ENCODE measurements around the gene TIMM50.

Gene TIMM50

GRCh38 chr19:39514840-39515550 is 34.4 kb downstream of the TIMM50 start, which contains the start of gene SELENOV:
Gene SELENOV, plus strand, starts transcription at chr19:39515139. Its CDS starts 74 bp downstream, at chr19:39515213.
- peak within 1 kb of the TSS; percentile 95 for H3K4me3 ChIP-seq (ENCODE audit: low read length)
- H3K9me3 ChIP-seq (ENCODE audit: control insufficient read depth, insufficient read depth, low read length) = no peaks in the 10 kb centered on the region
- H3K27me3 ChIP-seq (ENCODE audit: control insufficient read depth, insufficient read depth, low read length) = no peaks in the 10 kb centered on the region; the same call in 1 of the 2 replicates
- H3K4me1 ChIP-seq (ENCODE audit: control insufficient read depth, insufficient read depth, low read length) = no peaks in the 10 kb centered on the region; the same call in 1 of the 2 replicates
- DNase-seq (ENCODE audit: low read depth, low spot score) = peak; percentile 82
- H3K27ac ChIP-seq (ENCODE audit: low read length) = no peak within 1 kb of the TSS
- H3K36me3 ChIP-seq (ENCODE audit: control insufficient read depth, insufficient read depth, low read length) = no peaks in the 10 kb centered on the region
- WGBS (ENCODE audit: insufficient coverage, insufficient read length) = no CpG with 5 or more reads among the region's 56 CpGs

GRCh38 chr19:39515551-39516191 is 35.0 kb downstream of the TIMM50 start:
- H3K36me3 ChIP-seq (ENCODE audit: control insufficient read depth, insufficient read depth, low read length) = no peaks in the 10 kb centered on the region
- WGBS (ENCODE audit: insufficient coverage, insufficient read length) = no CpG with 5 or more reads among the region's 44 CpGs
- no peaks in the 10 kb centered on the region for H3K9me3 ChIP-seq (ENCODE audit: control insufficient read depth, insufficient read depth, low read length)
- H3K4me3 ChIP-seq (ENCODE audit: low read length) = peak overlapping the region; percentile 95
- DNase-seq (ENCODE audit: low read depth, low spot score) = no peak
- no peaks in the 10 kb centered on the region; the same call in 1 of the 2 replicates for H3K4me1 ChIP-seq (ENCODE audit: control insufficient read depth, insufficient read depth, low read length)
- no peaks in the 10 kb centered on the region; the same call in 1 of the 2 replicates for H3K27me3 ChIP-seq (ENCODE audit: control insufficient read depth, insufficient read depth, low read length)
- H3K27ac ChIP-seq (ENCODE audit: low read length) = no peak overlapping the region

GRCh38 chr19:39516270-39516669 is 35.6 kb downstream of the TIMM50 start:
- Histone ChIP-seq H3K27ac (ENCODE audit: low read length) (no peak overlapping the region), H3K4me1 (ENCODE audit: control insufficient read depth, insufficient read depth, low read length) (no peaks in the 10 kb centered on the region; the same call in 1 of the 2 replicates), H3K36me3 (ENCODE audit: control insufficient read depth, insufficient read depth, low read length) (peaks cover 2% of the 10 kb centered on the region; the same call in 1 of the 2 replicates), H3K4me3 (ENCODE audit: low read length) (peak overlapping the region; percentile 95), H3K27me3 (ENCODE audit: control insufficient read depth, insufficient read depth, low read length) (no peaks in the 10 kb centered on the region; the same call in 1 of the 2 replicates), H3K9me3 (ENCODE audit: control insufficient read depth, insufficient read depth, low read length) (no peaks in the 10 kb centered on the region)
- no CpG with 5 or more reads among the region's 6 CpGs for WGBS (ENCODE audit: insufficient coverage, insufficient read length)
- DNase-seq (ENCODE audit: low read depth, low spot score) = no peak

- WGBS (ENCODE audit: insufficient coverage, insufficient read length) = no CpG with 5 or more reads among the region's 3 CpGs
- Histone ChIP-seq H3K4me1 (ENCODE audit: control insufficient read depth, insufficient read depth, low read length) (no peaks in the 10 kb centered on the region; the same call in 1 of the 2 replicates), H3K27ac (ENCODE audit: low read length) (no peak overlapping the region), H3K36me3 (ENCODE audit: control insufficient read depth, insufficient read depth, low read length) (peaks cover 2% of the 10 kb centered on the region; the same call in 1 of the 2 replicates), H3K27me3 (ENCODE audit: control insufficient read depth, insufficient read depth, low read length) (no peaks in the 10 kb centered on the region; the same call in 1 of the 2 replicates), H3K4me3 (ENCODE audit: low read length) (no peak overlapping the region), H3K9me3 (ENCODE audit: control insufficient read depth, insufficient read depth, low read length) (no peaks in the 10 kb centered on the region)
- DNase-seq (ENCODE audit: low read depth, low spot score) = no peak
Observed at GRCh38 chr19:39517432-39517831, 36.8 kb downstream of the TIMM50 start.

GRCh38 chr19:39518458-39518857 is 37.8 kb downstream of the TIMM50 start:
- no peak overlapping the region for H3K27ac ChIP-seq (ENCODE audit: low read length)
- DNase-seq (ENCODE audit: low read depth, low spot score) = no peak
- whole genome bisulfite sequencing (ENCODE audit: insufficient coverage, insufficient read length) = no CpG with 5 or more reads among the region's 5 CpGs
- H3K4me3 ChIP-seq (ENCODE audit: low read length) = no peak overlapping the region
- H3K27me3 ChIP-seq (ENCODE audit: control insufficient read depth, insufficient read depth, low read length) = no peaks in the 10 kb centered on the region; the same call in 1 of the 2 replicates
- peaks cover 2% of the 10 kb centered on the region; the same call in 1 of the 2 replicates for H3K36me3 ChIP-seq (ENCODE audit: control insufficient read depth, insufficient read depth, low read length)
- H3K9me3 ChIP-seq (ENCODE audit: control insufficient read depth, insufficient read depth, low read length) = no peaks in the 10 kb centered on the region
- H3K4me1 ChIP-seq (ENCODE audit: control insufficient read depth, insufficient read depth, low read length) = no peaks in the 10 kb centered on the region; the same call in 1 of the 2 replicates

- no peaks in the 10 kb centered on the region; the same call in 1 of the 2 replicates for H3K27me3 ChIP-seq (ENCODE audit: control insufficient read depth, insufficient read depth, low read length)
- H3K27ac ChIP-seq (ENCODE audit: low read length) = no peak overlapping the region
- H3K9me3 ChIP-seq (ENCODE audit: control insufficient read depth, insufficient read depth, low read length) = no peaks in the 10 kb centered on the region
- no peak for DNase-seq (ENCODE audit: low read depth, low spot score)
- H3K4me1 ChIP-seq (ENCODE audit: control insufficient read depth, insufficient read depth, low read length) = no peaks in the 10 kb centered on the region; the same call in 1 of the 2 replicates
- no peak overlapping the region for H3K4me3 ChIP-seq (ENCODE audit: low read length)
- WGBS (ENCODE audit: insufficient coverage, insufficient read length) = no CpG with 5 or more reads among the region's 9 CpGs
- H3K36me3 ChIP-seq (ENCODE audit: control insufficient read depth, insufficient read depth, low read length) = peaks cover 2% of the 10 kb centered on the region; the same call in 1 of the 2 replicates
Observed at GRCh38 chr19:39518975-39519374, 38.3 kb downstream of the TIMM50 start.

- Histone ChIP-seq H3K27me3 (ENCODE audit: control insufficient read depth, insufficient read depth, low read length) (no peaks in the 10 kb centered on the region), H3K4me1 (ENCODE audit: control insufficient read depth, insufficient read depth, low read length) (no peaks in the 10 kb centered on the region; the same call in 1 of the 2 replicates), H3K27ac (ENCODE audit: low read length) (no peak overlapping the region), H3K36me3 (ENCODE audit: control insufficient read depth, insufficient read depth, low read length) (peaks cover 2% of the 10 kb centered on the region; the same call in 1 of the 2 replicates), H3K4me3 (ENCODE audit: low read length) (no peak overlapping the region), H3K9me3 (ENCODE audit: control insufficient read depth, insufficient read depth, low read length) (no peaks in the 10 kb centered on the region)
- no peak for DNase-seq (ENCODE audit: low read depth, low spot score)
- no CpG with 5 or more reads among the region's 8 CpGs for WGBS (ENCODE audit: insufficient coverage, insufficient read length)
Observed at GRCh38 chr19:39520541-39521484, 40.2 kb downstream of the TIMM50 start.

- Histone ChIP-seq H3K27ac (ENCODE audit: low read length) (no peak overlapping the region), H3K4me1 (ENCODE audit: control insufficient read depth, insufficient read depth, low read length) (no peaks in the 10 kb centered on the region), H3K36me3 (ENCODE audit: control insufficient read depth, insufficient read depth, low read length) (peaks cover 2% of the 10 kb centered on the region; the same call in 1 of the 2 replicates), H3K4me3 (ENCODE audit: low read length) (no peak overlapping the region), H3K9me3 (ENCODE audit: control insufficient read depth, insufficient read depth, low read length) (no peaks in the 10 kb centered on the region), H3K27me3 (ENCODE audit: control insufficient read depth, insufficient read depth, low read length) (no peaks in the 10 kb centered on the region)
- no CpG with 5 or more reads among the region's 8 CpGs for WGBS (ENCODE audit: insufficient coverage, insufficient read length)
- DNase-seq (ENCODE audit: low read depth, low spot score) = no peak
Observed at GRCh38 chr19:39524495-39524894, 43.9 kb downstream of the TIMM50 start.

GRCh38 chr19:39525205-39525604 is 44.6 kb downstream of the TIMM50 start:
- Histone ChIP-seq H3K9me3 (ENCODE audit: control insufficient read depth, insufficient read depth, low read length) (no peaks in the 10 kb centered on the region), H3K4me3 (ENCODE audit: low read length) (no peak overlapping the region), H3K27me3 (ENCODE audit: control insufficient read depth, insufficient read depth, low read length) (no peaks in the 10 kb centered on the region), H3K4me1 (ENCODE audit: control insufficient read depth, insufficient read depth, low read length) (no peaks in the 10 kb centered on the region), H3K27ac (ENCODE audit: low read length) (no peak overlapping the region), H3K36me3 (ENCODE audit: control insufficient read depth, insufficient read depth, low read length) (peaks cover 2% of the 10 kb centered on the region; the same call in 1 of the 2 replicates)
- DNase-seq (ENCODE audit: low read depth, low spot score) = no peak
- no CpG with 5 or more reads among the region's 3 CpGs for WGBS (ENCODE audit: insufficient coverage, insufficient read length)
